Gastroesophageal sphincter (tissue), 3 donors: ENCODE data around the gene SERP1.

Experiments used
- EP300 ChIP-seq: sonication (generic); formaldehyde crosslinking; IDR thresholded peaks from one replicate; pipeline ENCODE4 v1.6.1; 2017; ENCODE audit warnings: antibody characterized with exemption, mild to moderate bottlenecking
- POLR2AphosphoS5 ChIP-seq: sonication (generic); formaldehyde crosslinking; IDR thresholded peaks from one replicate; pipeline ENCODE4 v1.6.1; 2017; ENCODE audit warnings: antibody characterized with exemption
- TF ChIP-seq, protein P1 (sequence below), 4 experiments: fragments of 200-600 bp in 2 of 4; fragments of 450-650 bp in 2 of 4; sonication (generic) in 1 of 4; IDR thresholded peaks; one replicate each; pipeline ENCODE4 v1.5.1; 2017 to 2019; ENCODE audit warnings: antibody characterized with exemption in 4 of 4, mild to moderate bottlenecking in 2 of 4, moderate library complexity in 2 of 4

DNA sequence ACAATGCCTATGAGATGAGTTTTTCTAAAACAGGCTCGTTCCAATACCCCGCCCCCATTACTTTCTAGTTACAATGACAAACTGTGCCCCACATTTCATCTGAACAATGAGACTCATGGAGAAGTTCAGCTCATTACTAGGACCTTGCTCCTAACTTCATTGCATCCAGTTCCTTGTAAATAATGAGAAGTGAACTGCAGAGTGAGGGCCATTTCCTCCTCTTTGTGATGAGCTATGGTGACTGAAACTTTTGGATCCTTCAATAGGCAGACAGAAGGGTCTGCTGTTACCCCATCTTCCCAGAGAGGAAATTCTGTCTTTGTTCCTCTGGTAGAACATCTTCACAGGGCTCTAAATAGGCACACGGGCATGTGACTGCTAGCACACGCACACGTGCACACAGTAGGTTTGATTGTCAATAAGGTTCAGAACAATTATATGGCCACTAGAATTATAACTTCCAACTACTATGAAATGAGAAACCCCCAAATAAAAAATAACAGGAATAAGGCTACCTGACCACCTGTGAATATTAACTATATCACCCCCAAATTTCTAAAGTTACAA lies 51.8 kb downstream of the SERP1 start:
- TF ChIP-seq, protein P1, sequence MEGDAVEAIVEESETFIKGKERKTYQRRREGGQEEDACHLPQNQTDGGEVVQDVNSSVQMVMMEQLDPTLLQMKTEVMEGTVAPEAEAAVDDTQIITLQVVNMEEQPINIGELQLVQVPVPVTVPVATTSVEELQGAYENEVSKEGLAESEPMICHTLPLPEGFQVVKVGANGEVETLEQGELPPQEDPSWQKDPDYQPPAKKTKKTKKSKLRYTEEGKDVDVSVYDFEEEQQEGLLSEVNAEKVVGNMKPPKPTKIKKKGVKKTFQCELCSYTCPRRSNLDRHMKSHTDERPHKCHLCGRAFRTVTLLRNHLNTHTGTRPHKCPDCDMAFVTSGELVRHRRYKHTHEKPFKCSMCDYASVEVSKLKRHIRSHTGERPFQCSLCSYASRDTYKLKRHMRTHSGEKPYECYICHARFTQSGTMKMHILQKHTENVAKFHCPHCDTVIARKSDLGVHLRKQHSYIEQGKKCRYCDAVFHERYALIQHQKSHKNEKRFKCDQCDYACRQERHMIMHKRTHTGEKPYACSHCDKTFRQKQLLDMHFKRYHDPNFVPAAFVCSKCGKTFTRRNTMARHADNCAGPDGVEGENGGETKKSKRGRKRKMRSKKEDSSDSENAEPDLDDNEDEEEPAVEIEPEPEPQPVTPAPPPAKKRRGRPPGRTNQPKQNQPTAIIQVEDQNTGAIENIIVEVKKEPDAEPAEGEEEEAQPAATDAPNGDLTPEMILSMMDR (IDR thresholded peaks at IDR 0.05) = no peak
- TF ChIP-seq EP300 (no peak), POLR2AphosphoS5 (no peak)
